Activated T-helper 1 cell treated with Interleukin-2 at 50 U/mL for 16 hours (primary cell): ENCODE data around the gene SHISA7.
"Not testable (repeated sequence)": the region's sequence is repeated elsewhere in the genome, so short reads cannot be mapped to it uniquely, and the experiment has no call there.

ENCODE experiments used
- DNase-seq: peaks from one replicate; pipeline ENCODE4 v3.0.0-alpha.2; 2020; ENCODE audit warnings: low read depth

SHISA7 gene

GRCh38 chr19:55446060-55446459, 3.0 kb upstream of the SHISA7 start:
- DNase-seq: no peak

- no peak for DNase-seq
Measured at GRCh38 chr19:55444646-55445045, 1.5 kb upstream of the SHISA7 start.

GRCh38 chr19:55443824-55444480, 852 bp upstream of the SHISA7 start:
- DNase-seq: no peak

GRCh38 chr19:55442372-55442961, 633 bp downstream of the SHISA7 start:
- no peak for DNase-seq

GRCh38 chr19:55441692-55442321, 1.3 kb downstream of the SHISA7 start:
- DNase-seq: no peak

- DNase-seq: no peak
Measured at GRCh38 chr19:55441319-55441691, 1.8 kb downstream of the SHISA7 start.

GRCh38 chr19:55440411-55441105, 2.5 kb downstream of the SHISA7 start:
- DNase-seq: no peak

- no peak for DNase-seq
Measured at GRCh38 chr19:55439052-55439451, 4.0 kb downstream of the SHISA7 start.

GRCh38 chr19:55437410-55437809, 5.7 kb downstream of the SHISA7 start:
- DNase-seq: no peak

- no peak for DNase-seq
Measured at GRCh38 chr19:55436847-55437246, 6.3 kb downstream of the SHISA7 start.

- no peak for DNase-seq
Measured at GRCh38 chr19:55435020-55435419, 8.1 kb downstream of the SHISA7 start.

GRCh38 chr19:55434356-55434919, 8.7 kb downstream of the SHISA7 start:
- DNase-seq: no peak

- DNase-seq: no peak
Measured at GRCh38 chr19:55433292-55433691, 9.8 kb downstream of the SHISA7 start.

GRCh38 chr19:55432241-55432959, 10.7 kb downstream of the SHISA7 start:
- no peak for DNase-seq

GRCh38 chr19:55431183-55431582, 11.9 kb downstream of the SHISA7 start:
- no peak for DNase-seq

GRCh38 chr19:55426042-55426441, 17.1 kb downstream of the SHISA7 start:
- DNase-seq: no peak

GRCh38 chr19:55424518-55424917, 18.6 kb downstream of the SHISA7 start:
- no peak for DNase-seq

- DNase-seq: no peak
Measured at GRCh38 chr19:55423225-55424005, 19.7 kb downstream of the SHISA7 start.

GRCh38 chr19:55421281-55421680, 21.8 kb downstream of the SHISA7 start:
- not testable (repeated sequence) for DNase-seq

GRCh38 chr19:55419624-55420236, 23.4 kb downstream of the SHISA7 start:
- DNase-seq: no peak

- no peak for DNase-seq
Measured at GRCh38 chr19:55419103-55419502, 24.0 kb downstream of the SHISA7 start.
